GM21528 (cell line): ENCODE results near the gene MEIS2.

Source experiments
- ATAC-seq: cut with Tn5 transposase; IDR thresholded peaks from one replicate; pipeline ENCODE4 v1.9.1; 2021; ENCODE audit warnings: mild to moderate bottlenecking, moderate library complexity; ENCODE audit not compliant: unreplicated experiment, low FRiP score

Gene MEIS2

GRCh38 chr15:36908991-36909390, 191.4 kb downstream of the MEIS2 start:
- no peak for ATAC-seq

DNA sequence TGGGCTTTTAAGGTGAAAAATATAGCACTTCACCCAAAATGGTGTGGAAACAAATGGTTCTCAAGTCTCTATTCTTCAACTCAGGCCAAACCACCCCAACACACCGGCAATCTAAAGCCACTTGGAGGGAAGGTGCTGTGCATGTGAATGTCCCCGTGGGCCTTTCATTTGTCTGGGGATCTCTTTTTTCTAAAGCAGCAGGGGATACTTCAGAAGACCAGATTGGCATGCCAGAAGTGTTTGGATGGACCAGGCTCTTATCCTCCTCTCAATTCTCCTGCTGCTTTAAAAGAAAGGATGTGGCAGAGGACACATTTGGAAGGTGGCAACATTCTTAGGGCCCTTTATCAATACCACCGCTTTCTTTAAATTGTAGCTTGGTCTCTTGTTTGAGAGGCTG, 193.1 kb downstream of the MEIS2 start:
- no peak for ATAC-seq

DNA sequence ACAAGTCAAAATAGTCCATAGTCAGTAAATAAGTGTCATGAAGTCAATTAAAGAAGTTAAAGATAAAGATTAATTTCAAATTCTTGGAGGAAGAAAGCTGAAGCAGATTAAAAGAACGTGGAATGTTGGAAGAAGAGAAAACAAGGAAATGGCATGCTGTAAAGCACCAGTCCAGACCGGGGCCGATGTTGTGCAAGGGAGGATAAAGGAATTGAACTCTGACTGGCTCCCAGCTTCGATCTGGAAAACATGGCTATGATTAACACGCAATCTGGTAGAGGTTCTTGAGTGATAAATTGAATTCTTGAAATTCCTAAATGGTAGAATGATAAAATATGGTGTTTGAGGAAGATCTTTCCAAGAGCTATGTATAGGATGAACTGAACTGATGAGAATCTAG, 194.4 kb downstream of the MEIS2 start:
- no peak for ATAC-seq

- ATAC-seq = no peak
These were observed 195.6 kb downstream of the MEIS2 start for GRCh38 chr15:36904715-36905114.

- ATAC-seq = no peak
These were observed 196.3 kb downstream of the MEIS2 start for GRCh38 chr15:36903922-36904556.

GRCh38 chr15:36903195-36903594, 197.2 kb downstream of the MEIS2 start:
- ATAC-seq = no peak

- ATAC-seq = no peak
These were observed 199.3 kb downstream of the MEIS2 start for GRCh38 chr15:36901012-36901411.

DNA sequence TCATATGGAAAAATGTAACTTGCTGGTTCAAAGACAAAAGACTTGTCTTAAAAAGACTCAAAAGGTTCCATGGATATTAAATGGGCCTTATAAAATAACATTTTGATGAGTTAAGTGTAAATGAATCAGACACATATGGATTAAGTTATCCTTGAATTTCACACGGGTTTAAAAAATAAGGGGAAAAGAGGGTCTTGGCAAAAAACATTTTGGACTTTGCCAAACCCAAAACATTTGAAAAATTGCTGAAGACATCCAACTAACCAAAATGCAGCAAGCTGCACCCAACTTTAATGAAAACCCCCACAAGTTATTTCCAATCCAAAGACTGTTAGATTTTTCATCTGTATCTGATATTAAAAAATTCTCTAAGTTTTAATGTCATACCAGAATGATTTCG, 200.7 kb downstream of the MEIS2 start:
- ATAC-seq = no peak

- ATAC-seq = no peak
These were observed 201.7 kb downstream of the MEIS2 start for GRCh38 chr15:36898536-36899126.

GRCh38 chr15:36897834-36898233, 202.5 kb downstream of the MEIS2 start:
- ATAC-seq = no peak

DNA sequence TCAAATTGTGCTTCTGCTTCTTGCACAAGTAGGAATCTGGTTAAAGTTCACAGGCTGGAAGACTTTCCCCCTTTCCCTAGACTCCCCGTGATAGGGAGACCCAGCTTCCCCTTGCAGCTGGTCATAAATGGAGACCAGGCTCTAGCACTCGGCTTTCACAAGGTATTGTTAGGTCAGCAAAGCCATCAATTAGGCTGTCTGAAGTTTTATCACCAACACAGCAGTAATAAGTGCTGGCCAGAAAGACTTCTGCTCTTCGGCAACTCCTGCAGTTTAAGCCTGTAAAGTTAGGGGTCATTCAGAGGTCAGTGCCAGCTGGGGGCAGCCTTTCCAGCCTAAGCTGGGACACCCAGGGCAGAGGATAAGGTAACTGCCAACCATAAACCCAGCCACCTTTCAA, 203.4 kb downstream of the MEIS2 start:
- no peak for ATAC-seq

- ATAC-seq = no peak
These were observed 206.3 kb downstream of the MEIS2 start for GRCh38 chr15:36894075-36894474.

DNA sequence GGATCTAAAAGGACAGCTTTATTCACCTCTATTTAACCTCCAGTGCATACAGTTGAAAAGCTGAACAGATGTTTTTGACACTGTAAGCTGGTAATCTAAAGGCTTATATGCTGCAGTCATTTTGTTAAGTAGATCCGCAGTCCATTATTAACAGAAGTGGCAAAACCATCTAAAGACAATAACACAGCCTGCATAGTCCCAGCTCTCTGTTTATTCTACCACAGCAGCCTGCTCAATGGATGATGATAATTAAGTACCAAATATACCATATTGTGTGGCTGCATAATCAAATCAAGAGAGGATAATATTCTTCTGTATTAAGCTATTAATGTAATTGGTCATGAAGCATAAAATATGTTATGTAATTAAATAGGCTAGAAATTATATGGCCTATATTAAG, 207.1 kb downstream of the MEIS2 start:
- ATAC-seq = no peak

- ATAC-seq = no peak
These were observed 212.0 kb downstream of the MEIS2 start for GRCh38 chr15:36888011-36888992.

GRCh38 chr15:36887214-36887961, 213.0 kb downstream of the MEIS2 start:
- no peak for ATAC-seq

DNA sequence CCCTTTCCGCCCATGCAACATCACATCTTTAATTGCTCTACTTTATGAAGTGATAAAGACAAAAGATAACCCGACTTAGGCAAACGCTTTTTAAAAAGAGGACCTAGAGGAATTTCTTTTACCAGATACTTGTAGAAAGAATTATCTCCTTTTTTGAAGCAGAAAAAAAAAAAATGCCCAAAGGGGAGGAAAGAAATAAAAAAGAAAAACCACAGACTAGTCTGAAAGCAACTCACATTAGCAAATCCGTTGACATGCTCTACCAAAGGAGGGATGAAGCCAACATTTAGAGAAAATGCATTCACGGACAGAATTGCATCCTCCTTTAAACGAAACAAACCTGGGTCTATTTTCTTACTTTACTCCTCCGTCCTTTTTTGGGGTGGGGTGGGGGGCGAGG, 213.6 kb downstream of the MEIS2 start:
- no peak for ATAC-seq

DNA sequence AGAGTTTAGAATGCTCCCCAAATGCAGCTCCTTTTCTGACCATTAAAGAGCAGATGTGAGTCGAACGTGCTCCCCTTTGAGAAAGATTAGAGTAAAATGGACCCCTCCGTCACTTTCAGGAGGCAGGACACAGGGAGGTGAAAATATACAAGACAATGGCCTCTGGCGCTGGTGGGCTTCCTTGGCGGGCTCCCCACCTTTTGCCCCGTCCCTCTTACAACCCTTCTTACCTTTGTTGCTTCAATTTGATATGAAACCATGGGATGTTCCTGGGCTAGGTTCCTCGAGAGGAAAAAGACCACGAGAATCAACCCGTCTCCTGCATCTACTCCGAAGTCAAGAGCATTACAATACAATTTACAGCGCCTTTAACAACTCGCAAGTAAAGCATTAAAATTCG, 214.2 kb downstream of the MEIS2 start:
- ATAC-seq = no peak

GRCh38 chr15:36885771-36886170, 214.6 kb downstream of the MEIS2 start:
- ATAC-seq = no peak

GRCh38 chr15:36884936-36885635, 215.3 kb downstream of the MEIS2 start:
- ATAC-seq = no peak

- ATAC-seq = no peak
These were observed 215.9 kb downstream of the MEIS2 start for GRCh38 chr15:36884518-36884875.
